HG03439 (cell line): Measurements from ENCODE around the gene PRR29.
A peak's percentile ranks its signal among the peaks of the same experiment; 100 is the strongest.

ENCODE experiments used
- ATAC-seq: cut with Tn5 transposase; IDR thresholded peaks from one replicate; pipeline ENCODE4 v1.9.1; 2021; ENCODE audit warnings: mild to moderate bottlenecking, moderate library complexity; ENCODE audit not compliant: unreplicated experiment

The PRR29 gene

DNA sequence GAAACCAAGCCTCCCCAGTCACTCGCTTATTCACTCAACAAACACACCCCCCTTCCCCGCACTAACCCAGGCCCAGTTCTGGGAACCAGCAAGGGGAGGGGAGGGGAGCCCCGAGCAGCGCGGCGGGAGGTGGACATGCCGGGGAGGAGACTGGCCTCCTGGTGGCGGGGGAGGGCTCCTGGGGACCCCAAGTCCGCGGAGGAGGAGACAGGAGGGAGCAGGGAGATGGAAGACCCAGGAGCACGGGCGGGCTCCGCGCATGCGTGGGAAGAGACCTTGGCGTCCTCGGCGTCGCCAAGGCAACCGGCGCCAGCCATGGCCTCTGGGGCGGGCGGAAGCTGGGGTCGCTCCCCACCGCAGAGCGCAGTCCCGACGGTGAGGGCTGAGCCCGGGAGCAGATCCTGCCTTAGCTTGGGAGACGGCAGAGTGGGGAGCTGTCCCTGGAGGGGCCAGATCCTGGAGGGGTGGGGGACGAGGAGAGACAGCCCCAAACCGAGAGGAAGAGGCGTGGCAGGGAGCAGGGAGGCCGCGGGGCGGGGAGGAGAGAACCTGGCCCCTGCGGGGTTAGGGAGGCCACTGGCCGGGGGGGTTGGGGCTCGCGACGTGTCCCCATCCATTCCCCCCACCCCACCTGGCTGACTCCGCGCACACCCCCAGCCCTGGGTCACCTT lies at the start of gene PRR29:
PRR29 (plus strand) TSS at position 302 of the 671 bp plus-strand sequence; CDS start at position 316, 14 bp downstream.
- ATAC-seq = peak; percentile 55

DNA sequence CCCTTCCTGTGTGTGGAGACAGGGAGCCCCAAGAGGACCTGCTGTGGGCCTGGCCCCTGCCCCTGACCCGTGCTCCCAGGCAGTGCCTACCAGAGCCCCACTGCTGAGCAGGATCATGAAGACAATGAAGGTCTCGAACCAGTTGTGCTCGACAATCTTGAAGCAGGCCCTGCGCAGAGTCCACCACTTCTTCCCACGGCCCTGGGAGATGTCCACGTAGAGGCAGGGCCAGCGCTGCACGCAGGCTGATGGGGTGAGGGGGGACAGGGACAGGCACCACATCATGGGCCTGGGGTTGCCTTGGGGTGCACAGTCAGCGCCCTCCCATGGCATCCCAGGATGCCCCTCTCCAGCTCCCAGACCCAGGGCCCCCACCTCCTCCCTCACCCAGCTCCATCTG lies 49.6 kb upstream of the PRR29 start:
- no peak for ATAC-seq

DNA sequence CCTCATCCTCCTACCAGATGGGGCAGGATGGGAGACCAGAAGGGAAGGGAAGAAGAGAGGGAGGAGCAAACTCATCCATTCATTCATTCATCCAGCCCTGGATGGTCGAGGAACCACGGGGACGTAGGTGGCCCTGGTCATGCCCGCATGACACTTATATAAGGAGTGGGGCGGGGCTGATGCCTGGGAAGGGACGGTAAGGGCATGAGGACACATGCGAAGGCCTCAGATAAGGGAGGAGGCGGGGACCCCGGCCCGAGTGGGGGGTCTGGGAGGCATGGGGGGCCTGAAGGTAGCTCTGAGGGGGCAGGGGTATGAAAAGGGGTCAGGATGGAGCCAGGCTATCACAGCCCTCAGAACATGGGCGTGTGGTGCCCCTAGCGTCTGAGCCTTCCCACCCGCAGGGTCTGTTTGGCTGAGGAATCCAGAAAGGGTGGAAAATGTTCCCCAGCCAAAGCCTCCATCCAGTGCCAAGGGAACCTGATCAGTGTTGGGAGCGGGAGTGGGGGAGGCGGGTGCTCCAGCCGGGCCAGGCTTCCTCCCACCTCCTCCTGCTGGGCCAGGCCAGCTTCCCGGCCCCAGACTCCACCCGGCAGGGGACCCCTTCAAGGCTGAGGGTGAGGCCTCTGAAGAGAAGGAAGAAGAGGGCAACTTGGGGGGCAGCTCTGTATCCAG lies 48.4 kb upstream of the PRR29 start:
- ATAC-seq = no peak

DNA sequence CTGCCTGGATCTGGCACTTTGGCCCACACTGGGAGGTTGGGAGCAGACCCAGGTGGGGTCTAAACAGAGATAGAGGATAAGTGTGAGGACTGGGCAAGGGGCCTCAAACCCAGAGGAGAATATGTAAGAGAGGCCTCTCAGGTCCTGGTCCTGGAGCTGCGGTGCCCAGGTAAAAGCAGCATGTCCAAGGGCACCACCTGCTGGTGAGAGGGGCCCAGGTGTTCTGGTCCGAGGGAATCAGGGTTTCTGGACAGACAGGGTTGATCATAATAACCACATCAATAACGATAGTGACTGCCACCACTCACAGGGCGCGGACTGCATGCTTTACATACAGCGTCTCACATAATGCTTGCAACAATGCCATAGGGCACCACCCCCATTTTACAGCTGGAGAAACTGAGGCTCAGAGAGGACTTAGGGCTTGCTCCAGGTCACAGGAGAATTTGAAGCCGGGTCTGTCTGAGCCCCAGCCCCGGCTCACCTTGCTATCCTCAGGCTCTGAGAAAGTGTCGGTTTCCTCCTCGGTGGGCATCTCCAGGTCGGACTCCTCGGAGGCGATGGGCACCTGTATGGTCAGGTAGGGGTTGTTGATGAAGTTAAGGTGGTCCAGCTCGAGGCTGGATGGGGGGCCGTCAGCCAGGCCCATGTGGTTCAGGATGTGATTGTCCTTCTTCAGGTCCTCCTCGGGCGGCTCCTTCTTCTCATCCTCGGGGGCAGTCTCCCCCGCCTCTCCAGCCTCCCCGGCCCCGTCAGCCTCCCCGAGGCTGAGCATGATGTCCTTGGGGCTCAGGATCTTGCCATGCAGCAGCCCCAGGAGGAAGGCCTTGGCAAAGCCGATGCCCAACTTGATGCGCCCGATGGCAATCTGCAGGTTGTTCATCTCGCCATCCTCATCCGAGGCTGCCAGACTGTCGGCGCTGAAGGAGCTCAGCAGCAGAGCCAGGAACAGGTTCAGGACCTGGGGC lies 46.9 kb upstream of the PRR29 start:
- ATAC-seq = no peak

DNA sequence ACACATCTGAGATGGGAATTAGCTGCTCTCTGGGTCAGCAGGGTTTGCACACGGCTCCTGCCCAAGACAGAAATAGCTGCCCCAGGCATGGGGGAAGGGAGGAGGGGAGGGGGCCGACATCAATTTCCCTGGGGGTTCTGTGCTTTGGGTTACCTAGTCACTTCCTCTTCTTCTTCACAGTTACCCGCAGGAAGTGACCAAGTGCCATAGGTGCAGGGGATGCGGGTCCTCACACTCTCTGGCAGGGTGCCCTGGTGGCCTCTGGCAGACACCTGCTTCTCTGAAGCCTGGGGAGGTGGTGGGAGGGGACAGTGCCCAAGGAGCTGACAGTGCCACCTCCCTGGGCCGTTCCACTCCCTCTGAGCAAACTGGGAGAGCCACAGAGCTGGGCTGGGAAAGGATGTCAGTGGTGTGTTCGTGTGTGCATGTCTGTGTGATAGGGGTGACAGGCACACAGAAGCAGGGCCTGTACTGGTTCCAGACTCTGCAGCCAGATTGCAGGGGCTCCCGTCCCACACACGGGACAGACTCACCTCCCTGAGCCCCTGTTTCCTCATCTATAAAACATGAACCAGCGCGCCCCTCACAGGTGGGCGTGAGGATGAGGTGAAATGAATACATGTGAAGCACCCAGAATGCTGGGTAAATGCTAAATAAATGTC lies 43.6 kb upstream of the PRR29 start:
- no peak for ATAC-seq

DNA sequence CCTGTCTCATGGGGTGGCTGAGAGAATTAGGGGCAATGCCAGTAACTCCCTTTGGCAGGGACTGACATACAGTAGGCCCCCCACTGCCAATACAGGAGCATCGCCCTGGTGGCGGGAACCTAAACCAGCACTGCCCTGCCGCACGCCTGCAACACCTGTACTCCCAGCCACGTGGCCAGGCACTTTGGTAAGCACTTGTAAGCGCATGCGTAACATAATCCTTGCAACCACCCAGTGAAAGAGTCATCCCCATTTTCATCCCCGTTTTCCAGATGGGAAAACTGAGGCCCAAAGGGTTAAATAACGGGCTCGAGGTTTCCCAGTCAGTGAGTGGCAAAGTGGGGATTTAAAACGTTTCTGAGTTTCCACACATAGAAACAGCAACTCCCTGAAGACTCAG lies 42.9 kb upstream of the PRR29 start:
- ATAC-seq = no peak

DNA sequence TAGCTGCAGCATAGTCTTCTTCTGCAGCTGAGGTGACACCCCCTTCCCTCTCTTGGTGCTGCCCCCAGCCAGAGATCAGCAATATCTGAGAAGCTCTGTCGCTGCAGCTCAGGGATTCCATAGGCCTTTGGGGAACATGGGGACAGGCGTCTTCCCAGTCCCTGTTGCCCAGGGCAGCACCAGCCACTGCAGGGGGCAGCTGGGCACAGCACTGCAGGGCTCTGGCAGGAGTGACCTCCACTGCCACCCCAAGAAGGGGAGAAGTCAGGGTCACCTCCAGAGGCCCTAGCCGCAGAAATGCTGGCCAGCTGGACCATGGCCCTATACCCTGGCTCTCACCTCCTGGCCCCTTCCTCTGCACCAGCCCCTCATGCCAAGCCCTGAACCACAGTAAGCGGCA lies 42.4 kb upstream of the PRR29 start:
- ATAC-seq = no peak

DNA sequence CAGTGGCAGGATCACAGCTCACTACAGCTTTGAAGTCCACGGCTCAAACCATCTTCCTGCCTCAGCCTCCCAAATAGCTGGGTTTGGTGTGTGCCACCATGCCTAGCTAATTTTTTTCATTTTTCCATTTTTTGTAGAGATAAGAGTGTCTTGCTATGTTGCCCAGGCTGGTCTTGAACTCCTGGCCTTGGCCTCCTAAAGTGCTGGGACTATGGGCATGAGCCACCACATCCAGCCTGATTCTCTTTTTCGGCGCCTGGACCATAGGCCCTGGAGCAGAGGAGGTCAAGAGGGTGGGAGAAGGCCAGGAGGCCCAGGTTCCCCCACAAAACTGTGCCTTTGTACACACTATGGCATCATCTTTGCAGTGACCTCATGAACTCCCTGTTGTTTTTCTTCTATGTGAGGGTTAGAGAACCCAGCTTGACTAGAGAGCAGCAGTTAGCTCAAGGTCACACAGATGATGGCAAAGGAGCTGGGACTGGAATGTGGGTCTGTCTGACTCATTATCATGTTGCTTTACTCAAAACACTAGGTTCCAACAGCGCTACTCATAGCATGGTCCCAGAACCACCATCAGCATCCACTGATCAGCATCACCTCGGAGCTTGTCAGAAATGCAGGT lies 41.7 kb upstream of the PRR29 start:
- ATAC-seq = no peak

DNA sequence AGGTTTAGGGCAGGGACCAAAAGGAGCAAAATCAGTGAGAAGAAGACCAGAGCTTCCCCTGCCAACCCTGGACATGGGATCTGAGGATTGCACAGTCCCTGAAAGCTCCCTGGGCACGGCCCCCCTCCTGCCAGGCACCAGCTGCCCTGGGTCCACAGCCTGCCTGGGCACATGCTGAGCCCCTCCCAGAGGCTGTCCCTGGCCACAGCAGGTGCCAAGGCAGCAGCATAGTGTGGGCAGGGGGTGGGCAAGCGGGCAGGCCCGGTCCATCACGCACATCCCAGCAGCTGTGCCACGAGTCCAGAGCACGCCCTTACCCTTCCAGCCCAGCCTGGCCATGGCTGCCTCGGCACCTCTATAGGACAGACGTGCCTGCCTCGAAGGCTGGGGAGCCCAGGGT lies 38.1 kb upstream of the PRR29 start:
- ATAC-seq = no peak

DNA sequence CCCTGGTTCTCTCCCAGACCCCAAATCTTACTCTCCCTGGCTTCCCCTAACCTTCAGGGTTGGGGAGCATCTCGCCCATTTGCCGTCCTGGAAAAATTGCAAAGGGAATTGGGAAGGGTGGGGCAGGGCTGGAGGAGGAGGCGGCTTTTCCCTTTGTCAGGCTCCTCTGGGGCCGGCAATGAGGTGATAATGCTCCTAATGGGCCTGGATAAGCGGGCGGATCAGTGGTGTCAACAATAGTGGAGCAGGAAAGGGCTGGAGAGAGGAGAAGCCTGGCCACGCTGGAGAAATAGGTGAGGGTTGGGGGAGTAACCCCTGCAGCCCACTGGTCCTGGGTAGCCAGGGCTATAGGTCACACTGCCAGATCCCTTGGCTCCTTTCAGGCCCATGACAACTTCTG lies 37.7 kb upstream of the PRR29 start:
- ATAC-seq = no peak

DNA sequence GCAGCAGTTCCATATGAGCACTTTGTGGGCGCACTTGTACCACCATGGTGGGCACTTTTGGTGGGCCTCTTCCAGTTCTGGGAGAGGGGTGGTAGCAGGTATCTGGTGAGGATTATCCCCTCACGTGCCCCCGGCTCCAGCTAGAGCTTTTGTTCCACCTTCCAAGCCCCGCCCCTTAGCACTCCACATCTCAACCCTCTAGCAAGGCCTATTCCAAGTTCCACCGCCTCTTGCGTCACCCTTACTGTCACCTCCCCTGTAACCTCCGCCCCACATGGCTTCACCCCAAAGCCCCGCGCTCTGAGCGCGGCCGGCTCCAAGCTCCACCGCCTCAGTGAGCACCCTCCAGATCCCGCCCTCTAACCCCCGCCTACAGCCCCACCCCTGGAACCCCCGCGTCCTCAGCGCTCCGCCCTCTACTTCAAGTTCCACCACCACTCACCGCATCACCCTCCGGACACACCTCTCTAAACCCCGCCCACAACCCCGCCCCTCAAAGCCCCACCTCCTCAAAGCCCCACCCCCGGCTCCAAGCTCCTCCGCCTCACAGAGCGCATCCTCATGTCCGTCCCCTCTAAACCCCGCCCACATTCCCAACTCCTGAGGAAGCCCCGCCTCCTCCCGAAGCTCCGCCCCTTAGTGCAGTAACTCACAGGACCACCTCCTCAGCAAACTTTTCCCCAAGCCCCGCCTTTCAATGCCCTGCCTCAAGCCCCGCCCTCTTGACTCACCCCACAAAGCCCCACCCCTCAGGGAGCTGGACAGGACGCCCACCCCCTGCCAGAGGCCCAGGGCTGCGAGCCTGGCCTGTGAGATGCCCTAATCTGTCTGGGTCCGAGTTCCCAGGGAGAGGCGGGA lies 36.6 kb upstream of the PRR29 start:
- ATAC-seq = no peak

DNA sequence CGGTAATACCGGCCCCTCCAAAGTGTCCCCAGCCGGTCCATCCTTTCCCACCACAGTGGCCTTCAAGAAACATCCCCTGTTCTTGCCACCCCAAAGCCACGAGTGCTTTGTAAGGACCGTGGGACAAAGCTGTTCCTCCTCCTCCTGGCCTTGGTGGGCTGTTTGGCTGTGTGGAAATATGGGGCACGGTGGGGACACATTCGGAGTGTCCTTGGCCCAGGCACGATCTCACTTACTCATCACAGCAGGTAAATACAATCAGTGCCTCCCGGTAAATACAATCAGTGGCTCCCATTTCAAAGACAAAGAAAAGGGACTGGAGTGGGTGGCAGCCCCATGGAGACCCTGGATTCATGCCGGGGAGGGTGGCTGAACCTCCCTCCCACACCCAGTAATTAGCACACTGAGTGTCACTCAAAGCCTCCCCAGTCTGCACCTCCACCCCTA lies 35.8 kb upstream of the PRR29 start:
- ATAC-seq = no peak

DNA sequence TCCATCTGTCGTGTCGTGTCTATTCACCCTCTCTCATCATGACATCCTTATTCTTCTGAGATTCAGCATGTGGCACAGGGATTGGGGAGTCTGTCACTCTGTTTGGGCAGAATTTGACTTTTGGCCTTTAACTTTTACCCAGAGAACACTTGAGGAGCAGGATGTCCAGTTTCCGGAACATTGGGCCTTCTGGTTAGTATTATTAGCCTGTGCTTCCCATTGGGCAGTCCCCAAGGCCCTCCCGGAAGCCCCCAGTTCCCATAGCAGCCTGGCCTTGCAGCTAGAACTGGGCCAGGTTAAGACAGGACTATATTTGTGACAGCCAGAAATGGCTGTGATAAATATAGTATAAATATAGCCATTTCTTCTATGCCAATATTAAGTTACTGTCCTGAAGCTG lies 35.0 kb upstream of the PRR29 start:
- ATAC-seq = no peak

DNA sequence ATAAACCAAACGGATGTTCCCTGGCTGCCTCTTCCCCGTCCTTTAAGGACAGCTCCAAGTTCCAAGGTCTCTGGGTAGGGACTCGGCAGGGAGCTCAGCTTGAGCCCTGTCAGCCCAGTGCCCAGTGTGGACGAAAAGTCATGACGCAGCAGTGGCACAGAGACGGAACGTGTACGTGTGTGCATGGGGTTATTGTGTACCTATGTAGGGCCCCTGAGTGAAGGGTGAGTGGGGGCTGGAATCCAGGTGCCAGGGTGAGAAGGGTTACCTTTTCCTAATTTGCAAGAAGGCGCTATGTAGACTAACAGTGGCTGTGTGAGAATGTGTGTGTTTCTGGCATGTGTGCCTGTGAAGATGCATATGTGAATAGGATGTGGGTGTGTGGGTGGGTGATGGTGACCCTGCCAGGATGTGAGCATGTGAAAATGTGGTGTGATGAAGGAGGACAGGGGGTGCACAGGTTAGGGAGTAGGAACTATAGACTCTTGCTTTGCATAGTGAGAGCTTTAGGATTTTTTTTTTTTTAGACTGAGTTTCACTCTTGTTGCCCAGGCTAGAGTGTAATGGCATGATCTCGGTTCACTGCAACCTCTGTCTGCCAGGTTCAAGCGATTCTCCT lies 31.4 kb upstream of the PRR29 start:
- ATAC-seq = no peak

DNA sequence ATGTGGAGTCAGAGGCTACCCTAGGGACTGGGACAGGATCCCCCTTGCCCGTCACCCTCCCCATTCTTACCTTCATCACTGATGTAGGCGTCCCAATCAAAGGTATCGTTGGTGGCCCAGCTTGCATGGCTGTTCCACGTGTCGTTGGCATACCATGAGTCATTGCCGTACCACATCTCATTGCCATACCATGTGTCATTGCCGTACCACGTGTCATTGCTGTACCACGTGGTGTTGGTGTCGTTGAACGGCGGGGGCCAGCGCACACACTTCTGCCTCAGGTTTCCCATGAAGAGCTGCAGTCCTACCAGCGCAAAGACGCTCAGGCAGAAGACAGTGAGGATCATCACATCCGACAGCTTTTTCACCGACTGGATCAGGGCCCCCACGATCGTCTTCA lies 30.2 kb upstream of the PRR29 start:
- ATAC-seq = no peak

DNA sequence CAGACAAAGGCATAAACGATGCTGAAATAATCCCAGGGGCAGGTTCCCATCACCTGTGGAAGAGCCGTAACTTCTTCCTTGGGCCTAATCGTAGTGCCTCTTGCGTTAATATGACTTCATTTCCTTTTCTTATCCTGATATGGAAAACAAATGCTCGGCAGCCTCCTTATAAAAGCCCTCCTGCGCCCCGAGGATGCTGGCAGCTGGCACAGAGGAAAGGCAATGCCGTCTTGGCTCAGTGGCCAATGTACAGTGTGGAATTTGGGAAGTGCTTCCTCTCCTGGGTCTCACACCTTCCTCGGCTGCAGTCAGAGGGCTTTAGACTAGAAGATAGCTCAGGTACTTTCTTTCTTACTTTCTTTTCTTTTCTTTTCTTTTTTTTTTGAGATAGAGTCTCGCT lies 28.9 kb upstream of the PRR29 start:
- ATAC-seq = no peak

DNA sequence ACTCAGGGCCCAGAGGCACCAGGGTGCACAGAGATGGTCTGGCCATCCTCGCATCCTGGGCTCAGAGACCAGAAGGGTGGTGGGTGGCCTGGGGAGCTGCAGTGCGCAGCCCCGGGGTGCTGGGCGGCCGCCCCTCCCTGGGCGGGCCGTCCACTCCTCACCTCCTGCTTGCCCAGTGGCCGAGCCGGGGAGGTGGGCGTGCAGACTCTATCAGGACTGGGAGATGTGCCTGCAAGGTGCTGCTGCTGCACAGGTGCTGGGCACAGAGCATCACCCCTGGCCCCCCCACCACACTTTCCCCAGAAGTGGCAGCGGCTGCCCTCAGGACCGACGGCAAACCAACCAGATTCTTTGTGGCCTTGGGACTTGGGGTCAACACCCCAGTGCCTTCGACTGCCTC lies 25.4 kb upstream of the PRR29 start, which contains the start of gene SCN4A:
SCN4A (minus strand) TSS at position 123 of the 400 bp plus-strand sequence; CDS start at position 46, 77 bp downstream.
- ATAC-seq = no peak

DNA sequence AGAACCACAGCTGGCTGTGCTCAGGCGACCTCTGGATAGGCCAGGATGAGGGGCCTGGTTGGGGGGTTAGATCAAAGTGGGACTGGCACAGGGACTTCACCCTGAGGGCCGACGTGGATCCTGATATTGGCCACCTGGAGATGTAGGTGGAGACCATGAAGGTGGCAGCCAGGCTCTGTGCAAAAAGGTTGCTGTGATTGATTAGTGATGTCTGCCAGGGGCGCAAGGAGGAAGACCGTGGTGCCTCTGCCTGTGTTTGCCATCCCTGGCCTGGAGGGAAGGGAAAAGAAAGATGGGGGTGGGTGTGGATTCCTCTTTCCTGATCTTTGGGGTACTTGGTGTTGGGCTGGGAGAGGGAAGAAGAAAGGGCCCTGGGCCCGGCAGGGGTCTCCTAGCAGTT lies 24.9 kb upstream of the PRR29 start:
- no peak for ATAC-seq

DNA sequence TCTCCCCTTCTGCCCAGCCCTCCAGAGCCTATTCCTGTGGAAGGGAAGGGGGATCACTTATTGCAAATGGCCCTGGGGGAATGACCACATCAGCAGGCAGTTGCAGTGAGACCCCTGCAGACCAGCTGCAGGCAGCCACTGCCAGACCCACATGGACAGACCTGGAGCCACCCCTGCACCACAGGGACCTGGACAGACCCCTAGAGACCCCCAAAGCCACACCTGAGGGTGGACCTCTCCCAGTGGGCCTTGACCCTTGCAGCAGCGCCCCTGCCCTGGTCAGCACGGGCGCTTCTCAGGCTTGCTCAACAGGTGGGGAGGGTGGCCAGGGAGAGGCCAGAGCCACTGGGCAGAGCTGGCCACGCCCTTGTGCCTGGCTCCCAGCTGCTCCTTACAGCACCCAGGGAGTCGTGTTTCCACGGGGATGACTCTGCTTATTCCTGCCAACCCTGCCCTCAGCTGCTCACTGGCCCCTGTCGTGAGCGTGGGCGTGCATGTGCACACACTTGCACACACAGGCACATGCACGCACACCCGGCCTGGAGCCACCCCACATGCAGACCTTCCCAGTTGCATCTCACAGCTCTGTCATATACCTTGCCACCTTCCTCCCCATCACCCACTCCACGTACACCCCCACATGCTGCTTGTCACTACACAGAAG lies 24.1 kb upstream of the PRR29 start:
- no peak for ATAC-seq
